ENCODE data around the gene MAP2K5. TPM values are rescaled to one million over a fixed set of nuclear protein-coding genes. Genes with fewer than 3 reads are reported as not detected.

MAP2K5 gene
- total and polyA plus RNA-seq, 4 donors = 3.8 to 6.4 (median 5.6) TPM

DNA sequence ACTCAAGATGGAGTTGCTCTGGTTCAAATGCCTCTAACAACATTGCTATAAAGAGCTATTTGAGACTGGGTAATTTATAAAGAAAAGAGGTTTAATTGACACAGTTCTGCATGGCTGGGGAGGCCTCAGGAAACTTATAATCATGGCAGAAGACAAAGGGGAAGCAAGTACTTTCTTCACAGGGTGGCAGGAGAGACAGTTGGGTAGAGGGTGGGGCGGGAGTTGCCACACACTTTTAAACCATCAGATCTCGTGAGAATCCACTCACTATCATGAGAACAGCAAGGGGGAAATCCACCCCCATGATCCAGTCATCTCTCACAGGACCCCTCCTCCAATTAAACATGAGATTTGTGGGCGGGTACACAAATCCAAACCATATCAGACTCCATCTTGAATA is 30.7 kb downstream of the MAP2K5 start:
- peaks cover 0 to 2% (median 0%) of the 10 kb centered on the region in 4 donors for H3K36me3 ChIP-seq (ENCODE audit: control insufficient read depth in 4 of 4, insufficient read depth in 3 of 4, low read depth in 1 of 4, low read length in 3 of 4)
- H3K9me3 ChIP-seq (ENCODE audit: control insufficient read depth in 4 of 4, low read length in 3 of 4) = no peaks in the 10 kb centered on the region
- H3K27ac ChIP-seq (ENCODE audit: low read depth in 1 of 2, low read length in 2 of 2) = no peak overlapping the region
- DNase-seq (ENCODE audit: low spot score) = no peak
- TF ChIP-seq FOXA1 (IDR thresholded peaks at IDR 0.05) = no peak
- TF ChIP-seq TAF1 (conservative IDR thresholded peaks at IDR 0.05) = no peak
- no peak for TF ChIP-seq FOXA2 (IDR thresholded peaks at IDR 0.05)
- TF ChIP-seq, protein P1, sequence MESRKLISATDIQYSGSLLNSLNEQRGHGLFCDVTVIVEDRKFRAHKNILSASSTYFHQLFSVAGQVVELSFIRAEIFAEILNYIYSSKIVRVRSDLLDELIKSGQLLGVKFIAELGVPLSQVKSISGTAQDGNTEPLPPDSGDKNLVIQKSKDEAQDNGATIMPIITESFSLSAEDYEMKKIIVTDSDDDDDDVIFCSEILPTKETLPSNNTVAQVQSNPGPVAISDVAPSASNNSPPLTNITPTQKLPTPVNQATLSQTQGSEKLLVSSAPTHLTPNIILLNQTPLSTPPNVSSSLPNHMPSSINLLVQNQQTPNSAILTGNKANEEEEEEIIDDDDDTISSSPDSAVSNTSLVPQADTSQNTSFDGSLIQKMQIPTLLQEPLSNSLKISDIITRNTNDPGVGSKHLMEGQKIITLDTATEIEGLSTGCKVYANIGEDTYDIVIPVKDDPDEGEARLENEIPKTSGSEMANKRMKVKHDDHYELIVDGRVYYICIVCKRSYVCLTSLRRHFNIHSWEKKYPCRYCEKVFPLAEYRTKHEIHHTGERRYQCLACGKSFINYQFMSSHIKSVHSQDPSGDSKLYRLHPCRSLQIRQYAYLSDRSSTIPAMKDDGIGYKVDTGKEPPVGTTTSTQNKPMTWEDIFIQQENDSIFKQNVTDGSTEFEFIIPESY (IDR thresholded peaks at IDR 0.05) = no peak
- TF ChIP-seq, protein P2, sequence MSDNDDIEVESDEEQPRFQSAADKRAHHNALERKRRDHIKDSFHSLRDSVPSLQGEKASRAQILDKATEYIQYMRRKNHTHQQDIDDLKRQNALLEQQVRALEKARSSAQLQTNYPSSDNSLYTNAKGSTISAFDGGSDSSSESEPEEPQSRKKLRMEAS (IDR thresholded peaks at IDR 0.05) = no peak
- TF ChIP-seq HNF4G (IDR thresholded peaks at IDR 0.05) = no peak
- TF ChIP-seq NR2F2 (IDR thresholded peaks at IDR 0.05) = no peak
- no peak for TF ChIP-seq JUND (IDR thresholded peaks at IDR 0.05)
- no peak for TF ChIP-seq SP1 (IDR thresholded peaks at IDR 0.05)
- no peak for TF ChIP-seq GABPA (IDR thresholded peaks at IDR 0.05 in 1 of 2, conservative IDR thresholded peaks at IDR 0.05 in 1 of 2)
- peaks cover 2 to 4% (median 3%) of the 10 kb centered on the region in 4 donors for H3K4me1 ChIP-seq (ENCODE audit: control insufficient read depth in 4 of 4, insufficient read depth in 4 of 4, low read length in 3 of 4)
- H3K9ac ChIP-seq (ENCODE audit: low read depth in 1 of 2, low read length in 2 of 2) = no peak overlapping the region
- WGBS = 94% methylated on average over 3 of the region's 3 CpGs
- no peaks in the 10 kb centered on the region for H3K27me3 ChIP-seq (ENCODE audit: control insufficient read depth in 4 of 4, insufficient read depth in 4 of 4, low read length in 3 of 4)
- H3K4me3 ChIP-seq (ENCODE audit: low read depth in 1 of 3, low read length in 3 of 3) = no peak overlapping the region

DNA sequence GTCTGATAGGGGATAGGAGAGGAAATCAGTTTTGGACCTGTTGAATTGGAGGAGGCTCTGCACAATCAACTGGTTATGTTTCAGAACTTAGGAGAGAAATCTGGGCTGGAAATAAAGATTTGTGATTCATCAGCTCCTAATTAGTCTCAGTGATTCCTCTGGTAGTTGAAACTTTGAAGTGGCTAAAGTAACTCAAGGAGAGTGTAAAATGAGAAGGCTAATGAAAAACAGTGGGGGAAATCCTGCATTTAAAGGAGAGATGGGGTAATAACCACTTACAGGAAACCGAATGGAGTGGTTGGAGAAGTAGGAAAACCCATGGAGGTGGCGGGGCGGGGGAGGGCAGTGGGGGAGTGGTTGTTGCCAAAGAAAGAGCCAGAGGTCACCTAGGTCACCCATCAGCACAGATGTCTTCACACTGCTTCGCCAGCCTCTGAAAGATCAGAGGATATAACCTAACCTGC is 32.6 kb downstream of the MAP2K5 start:
- no peak overlapping the region for H3K27ac ChIP-seq (ENCODE audit: low read depth in 1 of 2, low read length in 2 of 2)
- TF ChIP-seq RAD21 (IDR thresholded peaks at IDR 0.05) (no peak), RXRA (IDR thresholded peaks at IDR 0.05) (no peak), FOXA1 (IDR thresholded peaks at IDR 0.05) (no peak), SP1 (IDR thresholded peaks at IDR 0.05) (no peak), NR2F2 (IDR thresholded peaks at IDR 0.05) (no peak), JUND (IDR thresholded peaks at IDR 0.05) (no peak), FOXA2 (IDR thresholded peaks at IDR 0.05) (no peak), GABPA (IDR thresholded peaks at IDR 0.05 in 1 of 2, conservative IDR thresholded peaks at IDR 0.05 in 1 of 2) (no peak), HNF4G (IDR thresholded peaks at IDR 0.05) (no peak), EGR1 (IDR thresholded peaks at IDR 0.05; ENCODE audit: low read depth in 2 of 2) (no peak)
- TF ChIP-seq, protein P3, sequence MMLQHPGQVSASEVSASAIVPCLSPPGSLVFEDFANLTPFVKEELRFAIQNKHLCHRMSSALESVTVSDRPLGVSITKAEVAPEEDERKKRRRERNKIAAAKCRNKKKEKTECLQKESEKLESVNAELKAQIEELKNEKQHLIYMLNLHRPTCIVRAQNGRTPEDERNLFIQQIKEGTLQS (IDR thresholded peaks at IDR 0.05) = no peak
- TF ChIP-seq, protein P2 (IDR thresholded peaks at IDR 0.05) = no peak
- TF ChIP-seq, protein P4, sequence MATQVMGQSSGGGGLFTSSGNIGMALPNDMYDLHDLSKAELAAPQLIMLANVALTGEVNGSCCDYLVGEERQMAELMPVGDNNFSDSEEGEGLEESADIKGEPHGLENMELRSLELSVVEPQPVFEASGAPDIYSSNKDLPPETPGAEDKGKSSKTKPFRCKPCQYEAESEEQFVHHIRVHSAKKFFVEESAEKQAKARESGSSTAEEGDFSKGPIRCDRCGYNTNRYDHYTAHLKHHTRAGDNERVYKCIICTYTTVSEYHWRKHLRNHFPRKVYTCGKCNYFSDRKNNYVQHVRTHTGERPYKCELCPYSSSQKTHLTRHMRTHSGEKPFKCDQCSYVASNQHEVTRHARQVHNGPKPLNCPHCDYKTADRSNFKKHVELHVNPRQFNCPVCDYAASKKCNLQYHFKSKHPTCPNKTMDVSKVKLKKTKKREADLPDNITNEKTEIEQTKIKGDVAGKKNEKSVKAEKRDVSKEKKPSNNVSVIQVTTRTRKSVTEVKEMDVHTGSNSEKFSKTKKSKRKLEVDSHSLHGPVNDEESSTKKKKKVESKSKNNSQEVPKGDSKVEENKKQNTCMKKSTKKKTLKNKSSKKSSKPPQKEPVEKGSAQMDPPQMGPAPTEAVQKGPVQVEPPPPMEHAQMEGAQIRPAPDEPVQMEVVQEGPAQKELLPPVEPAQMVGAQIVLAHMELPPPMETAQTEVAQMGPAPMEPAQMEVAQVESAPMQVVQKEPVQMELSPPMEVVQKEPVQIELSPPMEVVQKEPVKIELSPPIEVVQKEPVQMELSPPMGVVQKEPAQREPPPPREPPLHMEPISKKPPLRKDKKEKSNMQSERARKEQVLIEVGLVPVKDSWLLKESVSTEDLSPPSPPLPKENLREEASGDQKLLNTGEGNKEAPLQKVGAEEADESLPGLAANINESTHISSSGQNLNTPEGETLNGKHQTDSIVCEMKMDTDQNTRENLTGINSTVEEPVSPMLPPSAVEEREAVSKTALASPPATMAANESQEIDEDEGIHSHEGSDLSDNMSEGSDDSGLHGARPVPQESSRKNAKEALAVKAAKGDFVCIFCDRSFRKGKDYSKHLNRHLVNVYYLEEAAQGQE (IDR thresholded peaks at IDR 0.05) = no peak
- no peaks in the 10 kb centered on the region for H3K9me3 ChIP-seq (ENCODE audit: control insufficient read depth in 4 of 4, low read length in 3 of 4)
- peaks cover 1 to 4% (median 2%) of the 10 kb centered on the region in 4 donors for H3K4me1 ChIP-seq (ENCODE audit: control insufficient read depth in 4 of 4, insufficient read depth in 4 of 4, low read length in 3 of 4)
- DNase-seq (ENCODE audit: low spot score) = peak; percentile 40
- no peaks in the 10 kb centered on the region for H3K27me3 ChIP-seq (ENCODE audit: control insufficient read depth in 4 of 4, insufficient read depth in 4 of 4, low read length in 3 of 4)
- 87% methylated on average over 4 of the region's 4 CpGs for WGBS
- no peak overlapping the region for H3K9ac ChIP-seq (ENCODE audit: low read depth in 1 of 2, low read length in 2 of 2)
- H3K4me3 ChIP-seq (ENCODE audit: low read depth in 1 of 3, low read length in 3 of 3) = no peak overlapping the region
- peaks cover 0 to 2% (median 0%) of the 10 kb centered on the region in 4 donors for H3K36me3 ChIP-seq (ENCODE audit: control insufficient read depth in 4 of 4, insufficient read depth in 3 of 4, low read depth in 1 of 4, low read length in 3 of 4)

All from liver (tissue), 9 donors.